Stimulated activated naive CD8-positive, alpha-beta T cell treated with anti-CD3 and anti-CD28 coated beads, Interleukin-15, amount 100 ng/mL, for 72 hours (primary cell): ENCODE results near the gene PDGFRB.

Source experiments
- ATAC-seq: fragments of 150-1000 bp; cut with Tn5 transposase; 2 replicates; pipeline ENCODE4 v1.10.0; 2021; ENCODE audit warnings: mild to moderate bottlenecking, moderate library complexity
- DNase-seq, 2 donors: peaks; one replicate each; pipeline ENCODE4 v3.0.0; 2021 to 2022
- H3K27ac Mint-ChIP-seq, 2 donors: one replicate each; pipeline ENCODE4 v1.8.0; 2022; ENCODE audit warnings: mild to moderate bottlenecking in 2 of 2, mixed read lengths in 2 of 2, moderate library complexity in 2 of 2
- H3K27me3 Mint-ChIP-seq: one replicate; pipeline ENCODE4 v1.8.0; 2022; ENCODE audit warnings: mixed read lengths
- H3K4me1 Mint-ChIP-seq: one replicate; pipeline ENCODE4 v1.8.0; 2022; ENCODE audit warnings: mild to moderate bottlenecking, mixed read lengths
- H3K4me3 Mint-ChIP-seq, 2 donors: one replicate each; pipeline ENCODE4 v1.8.0; 2022; ENCODE audit warnings: mild to moderate bottlenecking in 2 of 2, mixed read lengths in 2 of 2, moderate library complexity in 1 of 2
- H3K9me3 Mint-ChIP-seq, 2 donors: one replicate each; pipeline ENCODE4 v1.8.0; 2022; ENCODE audit warnings: mixed read lengths in 2 of 2

The PDGFRB gene

DNA sequence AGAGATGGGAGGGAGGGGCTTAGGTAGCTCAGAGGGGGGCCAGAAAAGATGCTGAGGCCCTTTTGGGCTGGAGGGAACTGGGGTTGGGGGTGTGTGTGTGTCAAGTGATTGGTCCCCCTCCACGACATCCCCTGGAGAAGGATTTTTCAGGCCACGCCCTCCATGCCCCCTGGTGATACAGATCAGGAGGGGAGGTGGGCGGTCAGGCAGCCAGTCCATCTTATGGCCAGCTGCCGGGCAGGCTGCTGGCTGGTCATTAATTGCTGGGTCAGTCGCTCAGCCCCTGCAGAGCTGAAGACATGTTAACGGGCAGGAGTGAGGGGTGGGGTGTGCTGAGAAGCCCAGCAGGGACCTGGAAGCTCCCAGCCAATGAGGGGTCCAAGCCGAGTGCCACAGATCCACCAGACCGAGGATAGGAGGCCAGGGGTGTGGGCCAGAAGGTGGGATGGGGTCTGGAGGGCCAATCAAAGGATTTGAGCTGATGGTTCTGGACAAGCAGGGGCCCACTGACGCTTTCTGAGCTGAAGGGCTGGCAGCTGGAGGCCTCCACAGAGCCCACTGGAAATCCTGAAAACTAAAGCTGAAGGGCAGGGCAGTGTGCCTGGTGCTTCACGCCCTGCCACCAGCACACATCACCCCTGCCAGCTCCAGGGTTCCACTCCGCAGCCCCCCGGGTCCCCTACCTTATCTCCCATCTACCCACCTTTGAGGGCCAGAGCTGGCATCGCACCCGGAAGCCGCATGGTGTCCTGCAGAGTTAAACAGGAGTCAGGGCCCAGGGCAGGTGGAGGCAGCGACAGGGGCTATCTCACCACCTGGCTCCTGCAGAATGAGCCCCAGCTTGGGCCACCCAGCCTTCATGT lies 19.1 kb downstream of the PDGFRB start:
- DNase-seq (no peak), ATAC-seq (no peak)
- Mint-ChIP-seq H3K4me3 (no peak overlapping the region), H3K9me3 (no peaks in the 10 kb centered on the region), H3K27ac (no peak overlapping the region), H3K4me1 (no peaks in the 10 kb centered on the region), H3K27me3 (no peaks in the 10 kb centered on the region)

DNA sequence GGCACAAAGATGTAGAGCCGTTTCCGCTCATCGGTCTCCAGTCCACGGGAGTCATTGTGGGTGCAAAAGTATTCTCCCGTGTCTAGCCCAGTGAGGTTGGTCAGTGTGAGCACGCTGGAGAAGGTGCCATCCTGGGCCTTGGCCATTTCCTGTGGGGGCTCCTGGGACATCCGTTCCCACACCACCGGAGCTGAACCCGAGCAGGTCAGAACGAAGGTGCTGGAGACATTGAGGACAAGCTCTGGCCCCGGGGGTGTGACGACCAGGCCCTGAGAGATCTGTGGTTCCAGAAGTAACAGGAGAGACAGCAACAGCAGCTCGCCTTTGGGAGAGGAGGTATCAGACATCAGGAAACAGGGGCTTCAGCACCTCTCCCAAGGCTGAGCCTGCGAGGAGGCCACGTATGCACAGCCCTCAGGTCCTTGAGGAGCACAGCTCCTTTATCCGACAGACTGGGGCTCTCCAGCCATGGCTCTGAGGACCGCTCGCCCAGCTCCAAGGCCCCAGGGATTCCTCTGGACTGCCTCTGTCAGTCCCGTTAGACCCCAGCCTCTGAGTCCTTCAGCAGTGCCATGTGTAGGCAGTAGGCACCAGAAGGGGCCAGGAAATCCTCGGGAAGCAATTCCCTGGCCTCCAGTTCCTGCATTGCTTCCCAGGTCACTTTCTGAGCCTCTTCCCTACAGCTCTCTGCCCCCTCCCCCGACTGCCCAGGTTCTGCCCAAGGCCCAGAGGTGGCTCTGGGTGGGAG lies 19.9 kb downstream of the PDGFRB start:
- H3K27me3 Mint-ChIP-seq, result no peaks in the 10 kb centered on the region
- no peak overlapping the region for H3K27ac Mint-ChIP-seq
- ATAC-seq, result no peak

DNA sequence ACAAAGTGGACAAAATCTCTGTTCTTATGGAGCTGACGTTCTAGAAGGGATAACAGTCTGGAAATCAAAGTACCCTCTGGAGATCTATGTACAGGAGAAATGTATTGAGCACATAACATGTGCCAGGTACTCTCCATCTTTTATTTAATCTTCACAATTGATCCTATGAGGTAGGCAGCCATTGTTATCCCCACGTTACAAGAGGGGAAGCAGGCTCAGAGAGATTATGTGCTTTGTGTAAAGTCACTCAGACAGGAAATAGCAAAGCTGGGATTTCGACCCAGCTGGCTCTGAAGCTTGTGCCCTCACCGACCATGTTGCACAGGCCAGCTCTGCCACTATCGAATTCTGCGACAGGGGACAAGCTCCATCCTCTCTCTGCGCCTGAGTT lies 21.5 kb downstream of the PDGFRB start:
- no peaks in the 10 kb centered on the region for H3K9me3 Mint-ChIP-seq
- no peak overlapping the region for H3K27ac Mint-ChIP-seq
- peaks cover 7% of the 10 kb centered on the region for H3K4me1 Mint-ChIP-seq
- no peak for ATAC-seq
- H3K27me3 Mint-ChIP-seq, result no peaks in the 10 kb centered on the region
- no peak overlapping the region for H3K4me3 Mint-ChIP-seq
- no peak for DNase-seq

More for the DNA sequence above, 19.9 kb downstream of the PDGFRB start:
- no peaks in the 10 kb centered on the region for H3K9me3 Mint-ChIP-seq
- no peaks in the 10 kb centered on the region for H3K4me1 Mint-ChIP-seq
- no peak overlapping the region for H3K4me3 Mint-ChIP-seq
- DNase-seq, result no peak

- Mint-ChIP-seq H3K27ac (no peak overlapping the region), H3K4me1 (peaks cover 7% of the 10 kb centered on the region), H3K27me3 (no peaks in the 10 kb centered on the region), H3K4me3 (no peak overlapping the region), H3K9me3 (no peaks in the 10 kb centered on the region)
- no peak for DNase-seq
- no peak for ATAC-seq
Measured at GRCh38 chr5:150133581-150134197, 22.0 kb downstream of the PDGFRB start.

DNA sequence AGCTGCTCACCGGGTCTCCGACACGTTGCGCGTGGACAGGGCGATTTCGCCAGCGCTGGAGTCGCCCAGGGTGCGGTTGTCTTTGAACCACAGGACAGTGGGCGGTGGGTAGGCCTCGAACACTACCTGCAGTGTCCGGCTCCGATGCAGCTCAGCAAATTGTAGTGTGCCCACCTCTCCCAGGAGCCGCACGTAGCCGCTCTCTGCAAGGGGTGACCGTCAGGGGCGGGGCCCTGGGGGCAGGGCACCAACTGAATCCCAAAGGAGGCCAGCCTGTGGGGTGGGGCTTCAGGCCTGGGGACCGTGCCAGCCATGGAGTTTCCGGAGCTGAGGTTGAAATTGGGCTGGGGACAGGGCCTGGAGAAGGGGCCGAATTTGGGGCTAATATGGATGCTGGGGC lies 22.9 kb downstream of the PDGFRB start:
- Mint-ChIP-seq H3K27me3 (no peaks in the 10 kb centered on the region), H3K9me3 (no peaks in the 10 kb centered on the region), H3K4me3 (no peak overlapping the region), H3K27ac (no peak overlapping the region), H3K4me1 (peaks cover 7% of the 10 kb centered on the region)
- DNase-seq, result no peak
- ATAC-seq, result no peak

DNA sequence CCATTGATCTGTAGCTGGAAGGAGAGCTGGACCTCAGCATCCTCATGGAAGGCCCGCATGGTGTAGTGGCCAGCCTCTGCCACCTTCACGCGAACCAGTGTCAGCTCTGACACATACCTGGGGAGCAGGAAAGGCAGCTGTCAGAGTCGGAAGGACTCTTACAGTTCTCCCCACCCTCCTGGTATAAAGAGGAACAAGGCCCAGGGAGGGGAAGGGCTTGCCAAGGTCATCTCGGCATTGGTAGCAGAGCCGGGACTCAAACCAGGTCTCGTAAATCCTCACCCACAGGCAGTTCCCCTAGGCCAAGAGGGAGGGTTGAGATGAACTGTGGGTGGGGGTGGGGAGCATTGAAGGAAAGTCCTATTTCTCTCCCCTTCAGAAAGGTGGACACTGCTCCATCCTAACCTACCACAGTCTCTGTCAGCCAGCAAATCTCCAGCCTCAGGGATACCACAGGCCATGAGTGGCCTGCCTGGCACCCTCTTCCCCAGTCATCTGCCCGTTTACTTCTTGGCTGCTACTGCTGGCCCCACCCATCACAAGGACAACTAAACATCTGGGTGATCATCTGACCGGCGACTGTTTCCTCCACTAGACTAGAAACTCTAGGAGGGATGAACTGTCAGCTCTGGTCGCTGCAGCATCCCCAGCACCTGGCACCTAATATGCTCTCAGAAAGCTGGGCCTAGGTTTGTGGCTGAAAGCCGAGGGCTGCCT lies 23.5 kb downstream of the PDGFRB start:
- Mint-ChIP-seq H3K4me3 (no peak overlapping the region), H3K27ac (no peak overlapping the region), H3K9me3 (no peaks in the 10 kb centered on the region), H3K27me3 (no peaks in the 10 kb centered on the region), H3K4me1 (peaks cover 7% of the 10 kb centered on the region)
- DNase-seq (no peak), ATAC-seq (peak; percentile 7)

DNA sequence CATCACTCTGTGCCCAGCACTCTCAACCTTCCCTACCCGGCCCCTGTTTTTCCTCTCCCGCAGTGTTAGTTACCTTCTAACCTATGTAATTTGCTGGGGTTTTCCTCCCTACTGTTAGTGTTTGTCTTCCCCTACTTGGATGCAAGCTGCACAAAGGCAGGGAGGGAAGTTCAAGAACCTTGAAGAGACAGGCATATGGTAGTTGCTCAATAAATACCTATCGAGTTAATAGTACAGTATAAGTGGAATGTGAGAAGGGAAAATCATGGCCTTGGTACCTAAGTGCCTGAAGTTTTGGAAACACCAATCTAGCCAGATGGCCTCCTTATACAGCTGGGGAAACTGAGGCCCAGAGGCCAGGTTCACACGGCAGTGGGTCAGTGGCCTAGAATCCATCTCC lies 24.2 kb downstream of the PDGFRB start:
- H3K27me3 Mint-ChIP-seq, result no peaks in the 10 kb centered on the region
- no peak overlapping the region for H3K27ac Mint-ChIP-seq
- H3K4me1 Mint-ChIP-seq, result peaks cover 7% of the 10 kb centered on the region
- H3K4me3 Mint-ChIP-seq, result no peak overlapping the region
- ATAC-seq (no peak), DNase-seq (no peak)
- H3K9me3 Mint-ChIP-seq, result no peaks in the 10 kb centered on the region

GRCh38 chr5:150130493-150130922 lies 25.1 kb downstream of the PDGFRB start:
- DNase-seq, result no peak
- H3K27ac Mint-ChIP-seq, result no peak overlapping the region
- ATAC-seq, result no peak
- H3K4me3 Mint-ChIP-seq, result no peak overlapping the region
- no peaks in the 10 kb centered on the region for H3K9me3 Mint-ChIP-seq
- no peaks in the 10 kb centered on the region for H3K27me3 Mint-ChIP-seq
- peaks cover 7% of the 10 kb centered on the region for H3K4me1 Mint-ChIP-seq

- Mint-ChIP-seq H3K27me3 (no peaks in the 10 kb centered on the region), H3K27ac (no peak overlapping the region), H3K4me1 (peaks cover 7% of the 10 kb centered on the region), H3K4me3 (no peak overlapping the region), H3K9me3 (no peaks in the 10 kb centered on the region)
- ATAC-seq, result peak; percentile 71
- peak; percentile 52 to 58 for DNase-seq
Measured at GRCh38 chr5:150129813-150130492, 25.7 kb downstream of the PDGFRB start.

DNA sequence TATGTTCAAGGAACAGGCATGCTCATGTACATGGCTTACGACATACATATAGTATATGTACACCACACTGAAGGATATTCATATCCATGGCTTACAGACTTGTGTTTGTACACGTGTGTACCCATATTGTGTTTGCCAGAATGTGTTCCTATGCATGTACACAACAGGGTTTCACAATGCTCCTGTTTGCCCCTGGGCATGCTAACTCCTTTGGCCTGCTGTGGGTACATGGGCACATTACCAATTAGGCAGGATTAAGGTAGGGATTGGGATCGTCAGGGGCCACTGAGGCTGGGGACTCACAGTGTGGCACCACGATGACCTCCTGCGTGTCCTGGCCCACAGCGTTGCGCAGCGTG lies 26.2 kb downstream of the PDGFRB start:
- Mint-ChIP-seq H3K4me3 (no peak overlapping the region), H3K27ac (no peak overlapping the region), H3K27me3 (no peaks in the 10 kb centered on the region), H3K9me3 (no peaks in the 10 kb centered on the region), H3K4me1 (peaks cover 7% of the 10 kb centered on the region)
- ATAC-seq, result no peak
- no peak for DNase-seq

DNA sequence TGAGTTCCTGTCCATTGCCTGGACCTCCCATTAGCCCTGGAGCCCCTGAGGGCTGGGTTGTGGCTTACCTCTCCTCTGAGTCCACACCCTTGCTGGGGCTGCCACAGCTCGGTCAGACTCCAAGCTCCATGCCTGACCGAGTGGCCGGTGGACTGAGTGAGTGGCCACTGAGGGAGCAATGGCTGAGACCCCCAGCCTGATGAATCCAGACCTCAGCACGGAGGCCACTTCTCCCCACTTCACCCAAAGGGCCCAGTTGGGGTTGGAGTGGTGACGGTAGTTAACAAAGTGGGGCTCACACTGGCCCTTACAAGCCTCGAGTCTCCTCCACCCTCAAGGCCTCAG lies 28.8 kb downstream of the PDGFRB start:
- H3K27ac Mint-ChIP-seq, result no peak overlapping the region
- DNase-seq (no peak), ATAC-seq (no peak)
- no peak overlapping the region for H3K4me3 Mint-ChIP-seq
- H3K27me3 Mint-ChIP-seq, result no peaks in the 10 kb centered on the region
- H3K9me3 Mint-ChIP-seq, result no peaks in the 10 kb centered on the region
- peaks cover 11% of the 10 kb centered on the region for H3K4me1 Mint-ChIP-seq

DNA sequence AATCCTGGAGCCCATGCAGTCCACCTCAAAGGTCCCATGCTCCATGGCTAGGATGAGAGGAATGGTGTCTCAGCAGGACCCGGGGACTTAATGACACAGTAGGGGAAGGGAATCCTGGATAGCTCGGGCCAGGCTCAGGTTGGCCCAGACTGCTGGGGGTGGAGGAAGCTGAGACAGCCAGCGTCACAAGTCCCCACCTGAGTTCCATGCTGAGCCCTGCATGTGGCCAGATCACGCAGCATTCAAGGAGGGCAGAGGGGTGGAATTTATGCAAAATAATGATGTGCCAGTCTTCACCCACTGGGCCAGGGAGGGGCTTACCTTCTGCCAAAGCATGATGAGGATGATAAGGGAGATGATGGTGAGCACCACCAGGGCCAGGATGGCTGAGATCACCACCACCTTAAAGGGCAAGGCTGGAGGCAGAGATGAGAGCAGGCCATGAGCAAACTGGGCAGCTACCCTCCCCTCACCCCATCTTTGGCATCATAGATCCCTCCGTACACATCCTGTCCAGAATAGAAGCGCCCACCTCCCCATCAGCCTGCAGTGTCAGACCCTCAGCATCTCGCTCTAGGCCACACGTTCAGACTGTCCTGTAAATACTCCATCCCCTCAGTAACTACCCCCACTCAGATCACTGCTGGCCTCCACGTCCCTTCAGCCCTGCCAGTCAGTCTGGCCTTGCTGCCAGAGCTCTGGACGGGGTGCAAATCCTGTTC lies 29.3 kb downstream of the PDGFRB start:
- H3K4me3 Mint-ChIP-seq, result no peak overlapping the region
- peaks cover 13% of the 10 kb centered on the region for H3K4me1 Mint-ChIP-seq
- DNase-seq, result no peak
- ATAC-seq, result no peak
- H3K9me3 Mint-ChIP-seq, result no peaks in the 10 kb centered on the region
- no peaks in the 10 kb centered on the region for H3K27me3 Mint-ChIP-seq
- no peak overlapping the region for H3K27ac Mint-ChIP-seq

GRCh38 chr5:150125334-150125733 lies 30.3 kb downstream of the PDGFRB start:
- Mint-ChIP-seq H3K27ac (no peak overlapping the region), H3K9me3 (no peaks in the 10 kb centered on the region), H3K27me3 (no peaks in the 10 kb centered on the region), H3K4me3 (no peak overlapping the region), H3K4me1 (peaks cover 13% of the 10 kb centered on the region)
- ATAC-seq, result no peak
- DNase-seq, result no peak

DNA sequence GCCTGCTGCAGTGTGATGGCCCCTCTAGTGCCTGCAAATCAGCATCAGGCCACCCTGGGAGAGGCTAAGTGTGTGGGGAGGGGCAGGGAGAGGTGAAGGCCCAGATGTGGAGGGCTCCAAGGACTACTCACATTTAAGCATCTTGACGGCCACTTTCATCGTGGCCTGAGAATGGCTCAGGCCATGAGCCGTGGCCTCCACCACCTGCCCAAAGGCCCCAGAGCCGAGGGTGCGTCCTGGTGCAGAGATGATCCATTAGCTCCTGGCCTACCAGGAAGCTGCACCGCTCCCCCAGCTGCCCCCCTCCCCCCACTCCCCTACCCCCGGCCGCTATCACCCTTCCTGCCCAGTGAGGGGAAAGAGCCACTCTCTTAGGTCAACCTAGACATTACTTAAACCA lies 31.0 kb downstream of the PDGFRB start:
- Mint-ChIP-seq H3K4me1 (peaks cover 5% of the 10 kb centered on the region), H3K27me3 (no peaks in the 10 kb centered on the region), H3K27ac (no peak overlapping the region), H3K4me3 (no peak overlapping the region), H3K9me3 (no peaks in the 10 kb centered on the region)
- ATAC-seq, result no peak
- DNase-seq, result no peak

- Mint-ChIP-seq H3K9me3 (no peaks in the 10 kb centered on the region), H3K27ac (no peak overlapping the region), H3K27me3 (no peaks in the 10 kb centered on the region), H3K4me1 (peaks cover 5% of the 10 kb centered on the region), H3K4me3 (no peak overlapping the region)
- DNase-seq, result no peak
- peak; percentile 16 for ATAC-seq
Measured at GRCh38 chr5:150124111-150124557, 31.5 kb downstream of the PDGFRB start.
